ENCODE measurements around the gene RPS15A.
"Not testable (repeated sequence)": the region's sequence is repeated elsewhere in the genome, so short reads cannot be mapped to it uniquely, and the experiment has no call there.

DNA sequence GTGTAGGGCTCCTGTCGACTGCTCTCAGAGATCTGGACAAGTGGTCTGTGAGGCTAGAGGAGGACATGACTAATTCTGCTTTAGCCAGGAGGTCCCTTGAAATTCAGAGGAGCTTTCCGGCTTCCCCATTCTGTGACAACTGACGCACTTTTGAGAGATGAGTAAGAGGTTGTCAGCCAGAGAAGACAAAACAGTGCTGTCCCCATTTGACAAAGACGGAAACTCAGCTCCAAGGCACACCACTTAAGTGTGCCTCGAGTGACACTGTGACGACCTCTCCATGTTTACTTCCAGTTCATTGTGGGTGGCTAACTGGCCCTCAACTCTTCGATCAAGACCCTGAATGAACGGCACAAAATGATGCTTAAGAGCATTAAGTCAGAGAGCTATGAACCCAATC is 47.3 kb downstream of the RPS15A start:
- TF ChIP-seq, protein P1, sequence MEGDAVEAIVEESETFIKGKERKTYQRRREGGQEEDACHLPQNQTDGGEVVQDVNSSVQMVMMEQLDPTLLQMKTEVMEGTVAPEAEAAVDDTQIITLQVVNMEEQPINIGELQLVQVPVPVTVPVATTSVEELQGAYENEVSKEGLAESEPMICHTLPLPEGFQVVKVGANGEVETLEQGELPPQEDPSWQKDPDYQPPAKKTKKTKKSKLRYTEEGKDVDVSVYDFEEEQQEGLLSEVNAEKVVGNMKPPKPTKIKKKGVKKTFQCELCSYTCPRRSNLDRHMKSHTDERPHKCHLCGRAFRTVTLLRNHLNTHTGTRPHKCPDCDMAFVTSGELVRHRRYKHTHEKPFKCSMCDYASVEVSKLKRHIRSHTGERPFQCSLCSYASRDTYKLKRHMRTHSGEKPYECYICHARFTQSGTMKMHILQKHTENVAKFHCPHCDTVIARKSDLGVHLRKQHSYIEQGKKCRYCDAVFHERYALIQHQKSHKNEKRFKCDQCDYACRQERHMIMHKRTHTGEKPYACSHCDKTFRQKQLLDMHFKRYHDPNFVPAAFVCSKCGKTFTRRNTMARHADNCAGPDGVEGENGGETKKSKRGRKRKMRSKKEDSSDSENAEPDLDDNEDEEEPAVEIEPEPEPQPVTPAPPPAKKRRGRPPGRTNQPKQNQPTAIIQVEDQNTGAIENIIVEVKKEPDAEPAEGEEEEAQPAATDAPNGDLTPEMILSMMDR (IDR thresholded peaks at IDR 0.05): not testable (repeated sequence)
- TF ChIP-seq POLR2A (IDR thresholded peaks at IDR 0.05): not testable (repeated sequence)
